ENCODE measurements around the gene SLC39A11. TPM values are rescaled to one million over a fixed set of nuclear protein-coding genes. Genes with fewer than 3 reads are reported as not detected.

SLC39A11 gene
- total RNA-seq, 4 donors from 2014 or later = 36.6 to 75.0 (median 40.2) TPM

GRCh38 chr17:72850410-72851118 is 241.9 kb downstream of the SLC39A11 start:
- TF ChIP-seq CTCF (IDR thresholded peaks at IDR 0.05; ENCODE audit: low read depth) = no peak

- no peak for TF ChIP-seq CTCF (IDR thresholded peaks at IDR 0.05; ENCODE audit: low read depth)
These were observed 246.1 kb downstream of the SLC39A11 start for GRCh38 chr17:72846399-72846798.

GRCh38 chr17:72843591-72843990 is 248.9 kb downstream of the SLC39A11 start:
- no peak for TF ChIP-seq CTCF (IDR thresholded peaks at IDR 0.05; ENCODE audit: low read depth)

GRCh38 chr17:72840019-72840418 is 252.5 kb downstream of the SLC39A11 start:
- no peak for TF ChIP-seq CTCF (IDR thresholded peaks at IDR 0.05; ENCODE audit: low read depth)

- TF ChIP-seq CTCF (IDR thresholded peaks at IDR 0.05; ENCODE audit: low read depth) = no peak
These were observed 253.3 kb downstream of the SLC39A11 start for GRCh38 chr17:72839131-72839725.

GRCh38 chr17:72838581-72838980 is 253.9 kb downstream of the SLC39A11 start:
- no peak for TF ChIP-seq CTCF (IDR thresholded peaks at IDR 0.05; ENCODE audit: low read depth)

- no peak for TF ChIP-seq CTCF (IDR thresholded peaks at IDR 0.05; ENCODE audit: low read depth)
These were observed 254.4 kb downstream of the SLC39A11 start for GRCh38 chr17:72838068-72838467.
